HepG2 (cell line): ENCODE measurements around the gene FAM222B. TPM values are rescaled to one million over a fixed set of nuclear protein-coding genes. Genes with fewer than 3 reads are reported as not detected.
A peak's percentile ranks its signal among the peaks of the same experiment; 100 is the strongest.

ENCODE experiments used
- ATAC-seq: fragments of 200-7000 bp; cut with Tn5 transposase; 3 replicates; pipeline ENCODE4 v1.9.1; 2020; ENCODE audit warnings: mild to moderate bottlenecking, moderate library complexity
- BruUV-seq: library from RNA; stranded (reverse); fragments of 400-500 nt; replicated peaks from 2 replicates; lab custom pipeline; 2021; lab: Mats Ljungman, UMichigan
- CTCF ChIA-PET: fragments of 300-600 bp; formaldehyde crosslinking; extraction: SDS; loops from one replicate; lab custom pipeline; 2021; ENCODE audit warnings: low total read pairs, inconsistent platforms, low intra/inter-chr PET ratio; lab: Yijun Ruan, JAX
- POLR2A ChIA-PET: fragments of 350-600 bp; sonication (Branson Sonifier 250); formaldehyde crosslinking; loops from one replicate; lab custom pipeline; 2020; ENCODE audit warnings: antibody characterized with exemption, inconsistent platforms; lab: Yijun Ruan, JAX
- DNase-seq: peaks from one replicate; pipeline ENCODE4 v3.0.0-alpha.2; 2015; ENCODE audit warnings: low spot score
- FAIRE-seq: peaks from 3 replicates; lab custom pipeline; 2011; peaks lifted over from hg19 to GRCh38; lab: Jason Lieb, UNC
- H2AFZ ChIP-seq: one replicate; pipeline ENCODE4 v1.6.1; 2011; ENCODE audit warnings: low read length, inconsistent platforms
- H3K27ac ChIP-seq: fragments of 300-600 bp; 3 replicates; pipeline ENCODE4 v1.8.0; 2011; ENCODE audit warnings: mixed run types, mild to moderate bottlenecking, mixed read lengths, low read length, inconsistent platforms; ENCODE audit not compliant: insufficient read depth; ENCODE audit errors: extremely low read length
- H3K27me3 ChIP-seq, 2 experiments: fragments of 200-600 bp in 1 of 2; 2 replicates in 1 of 2; 3 replicates in 1 of 2; pipeline versions ENCODE4 v1.6.0 to v1.8.0; 2011; ENCODE audit warnings: low read length in 2 of 2, mild to moderate bottlenecking in 2 of 2, moderate library complexity in 2 of 2, inconsistent platforms in 1 of 2; ENCODE audit not compliant: insufficient read depth in 2 of 2, control insufficient read depth in 1 of 2
- H3K36me3 ChIP-seq, 2 experiments: fragments of 200-600 bp in 1 of 2; replicated peaks in 1 of 2; 2 replicates in 1 of 2; 3 replicates in 1 of 2; pipeline versions ENCODE4 v1.5.1 to v1.8.0; 2011; ENCODE audit warnings: low read length in 2 of 2, inconsistent platforms in 1 of 2; ENCODE audit not compliant: insufficient read depth in 2 of 2, control insufficient read depth in 1 of 2
- H3K4me1 ChIP-seq: 2 replicates; pipeline ENCODE4 v1.5.1; 2012; ENCODE audit warnings: low read length, inconsistent platforms; ENCODE audit not compliant: insufficient read depth
- H3K4me2 ChIP-seq: 2 replicates; pipeline ENCODE4 v1.6.0; 2011; ENCODE audit warnings: low read depth, low read length, inconsistent platforms
- H3K4me3 ChIP-seq, 3 experiments: fragments of 200-600 bp in 1 of 3; sonication (generic), shearing (Covaris generic) in 1 of 3; replicated peaks in 1 of 3; 2 replicates each; pipeline ENCODE4 v1.5.1; 2011 to 2016; ENCODE audit warnings: low read length in 3 of 3, inconsistent platforms in 2 of 3, low read depth in 2 of 3, mild to moderate bottlenecking in 2 of 3, control low read depth in 1 of 3, mixed read lengths in 1 of 3; ENCODE audit not compliant: insufficient read depth in 1 of 3
- H3K79me2 ChIP-seq: one replicate; pipeline ENCODE4 v1.6.1; 2011; ENCODE audit warnings: low read length, inconsistent platforms; ENCODE audit not compliant: insufficient read depth
- H3K9ac ChIP-seq: 2 replicates; pipeline ENCODE4 v1.6.0; 2011; ENCODE audit warnings: mild to moderate bottlenecking, low read depth, low read length, inconsistent platforms; ENCODE audit not compliant: insufficient read depth
- H3K9me3 ChIP-seq: 2 replicates; pipeline ENCODE4 v1.5.1; 2012; ENCODE audit warnings: mild to moderate bottlenecking, low read length
- H4K20me1 ChIP-seq: 2 replicates; pipeline ENCODE4 v1.6.0; 2011; ENCODE audit warnings: inconsistent platforms, mild to moderate bottlenecking, low read length, moderate library complexity; ENCODE audit not compliant: insufficient read depth
- CENPX ChIP-seq: sonication (generic); formaldehyde crosslinking; IDR thresholded peaks from 2 replicates; pipeline ENCODE4 v1.9.0; 2021; ENCODE audit warnings: mild to moderate bottlenecking, missing genetic modification reagents, moderate library complexity
- HNF4A ChIP-seq: sonication (generic); formaldehyde crosslinking; IDR thresholded peaks from 2 replicates; pipeline ENCODE4 v1.4.0; 2020; ENCODE audit warnings: missing genetic modification reagents
- HNF4G ChIP-seq, 2 experiments: sonication (generic) in 1 of 2; formaldehyde crosslinking in 1 of 2; IDR thresholded peaks; 2 replicates each; pipeline versions ENCODE4 v1.4.0 to v1.6.1; 2011 to 2020; ENCODE audit warnings: borderline replicate concordance in 2 of 2, low read depth in 2 of 2, mild to moderate bottlenecking in 2 of 2, low read length in 1 of 2, missing genetic modification reagents in 1 of 2, moderate library complexity in 1 of 2
- KLF16 ChIP-seq, 2 experiments: sonication (generic) in 1 of 2; formaldehyde crosslinking in 1 of 2; IDR thresholded peaks; 2 replicates each; pipeline versions ENCODE4 v1.6.1 to v1.8.0; 2016 to 2023; ENCODE audit warnings: missing genetic modification reagents in 2 of 2, missing compliant biosample characterization in 1 of 2
- MBNL3 ChIP-seq: fragments of 250-450 bp; sonication (Bioruptor Pico); conservative IDR thresholded peaks from 2 replicates; pipeline ENCODE4 v1.8.0; 2022; ENCODE audit warnings: mild to moderate bottlenecking, inconsistent platforms
- NFIC ChIP-seq: IDR thresholded peaks from 2 replicates; pipeline ENCODE4 v1.6.1; 2012; ENCODE audit warnings: mild to moderate bottlenecking, low read length, inconsistent platforms
- PHF21A ChIP-seq: sonication (generic); formaldehyde crosslinking; IDR thresholded peaks from 2 replicates; pipeline ENCODE4 v1.5.0; 2020; ENCODE audit warnings: mild to moderate bottlenecking, missing genetic modification reagents
- SALL1 ChIP-seq: sonication (generic); formaldehyde crosslinking; IDR thresholded peaks from 2 replicates; pipeline ENCODE4 v1.8.0; 2022; ENCODE audit warnings: mild to moderate bottlenecking, missing genetic modification reagents
- ZBTB7B ChIP-seq: sonication (generic); formaldehyde crosslinking; IDR thresholded peaks from 2 replicates; pipeline ENCODE4 v1.4.0; 2020; ENCODE audit warnings: missing genetic modification reagents
- ZNF512B ChIP-seq: sonication (generic); formaldehyde crosslinking; IDR thresholded peaks from 2 replicates; pipeline ENCODE4 v1.5.1; 2020; ENCODE audit warnings: missing genetic modification reagents, mild to moderate bottlenecking, borderline replicate concordance
- ZNF615 ChIP-seq: sonication (generic); formaldehyde crosslinking; IDR thresholded peaks from 2 replicates; pipeline ENCODE4 v1.5.0; 2020; ENCODE audit warnings: mild to moderate bottlenecking, missing genetic modification reagents, borderline replicate concordance
- ZNF687 ChIP-seq: sonication (generic); formaldehyde crosslinking; IDR thresholded peaks from 2 replicates; pipeline ENCODE4 v1.5.1; 2020; ENCODE audit warnings: mild to moderate bottlenecking, missing genetic modification reagents, moderate library complexity
- WGBS: methylation state at CpG from one replicate; pipeline ENCODE4 v1.1.6; 2017; ENCODE audit warnings: low lambda C conversion rate; 5-methylcytosine and 5-hydroxymethylcytosine counted together
- in situ Hi-C: cut with HindIII; loops from 2 replicates; pipeline ENCODE4 v1.10.0; 2017; ENCODE audit warnings: low pct_unique_long_range_greater_than_20kb; ENCODE audit not compliant: extremely low pct_ligation_motif_present
- intact Hi-C: fragments of 100-400 bp; cut with micrococcal nuclease; formaldehyde crosslinking; loops from one replicate; pipeline ENCODE4 v1.10.0; 2022; ENCODE audit not compliant: unreplicated experiment
- polyA plus RNA-seq, 8 experiments: library from polyadenylated mRNA; depleted of rRNA in 3 of 8; stranded (reverse) in 7 of 8; unstranded in 1 of 8; fragments of >200 nt; fragmentation: Illumina TruSeq in 4 of 8; extraction: Trizol in 4 of 8; gene quantifications; 2 replicates each; pipeline versions ENCODE4 v1.2.1 to v1.2.3, GENCODE V29; 2011 to 2016; ENCODE audit warnings: low read depth in 4 of 8, missing spikeins in 1 of 8, mixed read lengths in 1 of 8; ENCODE audit not compliant: insufficient read depth in 1 of 8
- total RNA-seq, 5 experiments: library from RNA; depleted of rRNA; stranded (reverse); fragments of >200 nt; fragmentation: Illumina TruSeq; extraction: Trizol; gene quantifications; 2 replicates each; pipeline ENCODE4 v1.2.3, GENCODE V29; 2016; ENCODE audit warnings: low read depth in 1 of 5

The FAM222B gene
- total and polyA plus RNA-seq, 2 of the 13 experiments (the other 11 are each of a cell fraction or from before 2014, with no cell fraction given) = 3.5 to 7.3 TPM

DNA sequence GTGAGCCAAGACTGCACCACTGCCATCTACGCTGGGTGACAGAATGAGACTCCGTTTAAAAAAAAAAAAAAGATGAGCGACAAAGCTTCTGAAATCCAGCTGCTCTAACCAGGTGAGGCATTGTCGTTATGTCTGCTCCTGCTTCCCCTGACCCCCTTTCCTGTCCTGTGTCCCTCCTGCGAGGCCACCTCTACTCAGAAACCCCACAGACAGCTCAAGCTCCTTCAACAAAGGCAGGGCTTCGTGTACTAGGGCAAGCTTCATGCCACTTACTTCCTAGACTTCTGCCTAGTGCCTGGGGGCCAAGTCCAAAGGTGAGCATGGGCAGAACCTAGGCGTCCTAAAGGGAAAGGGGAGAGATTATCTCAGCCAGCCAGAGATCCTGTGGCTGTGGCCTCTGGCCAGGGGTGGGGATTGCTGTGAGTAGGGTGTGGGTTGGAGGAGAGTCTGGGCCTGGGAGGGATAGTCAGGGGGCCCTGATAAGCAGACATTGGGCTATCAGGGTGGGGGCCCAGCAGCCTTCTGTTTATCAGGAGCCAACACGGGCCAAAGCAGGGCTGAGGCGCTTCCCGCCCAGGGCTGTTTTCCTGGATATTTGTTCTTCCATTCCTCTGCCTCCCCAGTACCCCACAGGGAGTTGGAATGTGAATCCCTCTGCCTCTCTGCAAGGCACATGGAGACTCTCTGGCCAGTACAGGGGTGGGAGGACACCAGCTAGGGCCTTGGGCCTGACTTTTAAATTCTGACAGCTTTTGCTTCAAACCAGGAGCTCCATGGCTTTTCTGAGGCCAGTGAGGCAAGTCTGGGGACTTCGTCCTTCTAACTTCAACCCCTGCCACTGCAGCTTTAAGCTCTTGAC lies 22.6 kb upstream of the FAM222B start:
- ATAC-seq = peak; percentile 74
- TF ChIP-seq PHF21A (CRISPR knock-in tag) (peak; percentile 17; the same call in 1 of the 2 replicates), KLF16 (CRISPR knock-in tag; IDR thresholded peaks at IDR 0.05) (no peak), ZNF615 (CRISPR knock-in tag) (no peak), HNF4A (CRISPR knock-in tag) (peak; percentile 82), ZNF687 (CRISPR knock-in tag) (peak; percentile 60), ZBTB7B (CRISPR knock-in tag) (peak; percentile 42; the same call in 1 of the 2 replicates), HNF4G (IDR thresholded peaks at IDR 0.05; ENCODE audit: borderline replicate concordance, low read depth, low read length) (peak; percentile 63), HNF4G (CRISPR knock-in tag; IDR thresholded peaks at IDR 0.05; ENCODE audit: borderline replicate concordance, low read depth) (no peak), SALL1 (CRISPR knock-in tag) (0 out of 2 replicates have a peak, but pooled peaks have one; percentile 24), CENPX (CRISPR knock-in tag) (no peak), NFIC (no peak), ZNF512B (CRISPR knock-in tag) (0 out of 2 replicates have a peak, but pooled peaks have one; percentile 28), MBNL3 (CRISPR knock-in tag) (no peak)

More for the DNA sequence above, 22.6 kb upstream of the FAM222B start:
- Histone ChIP-seq H2AFZ (peak overlapping the region; percentile 34), H3K4me1 (peaks cover 30% of the 10 kb centered on the region), H3K4me2 (peak overlapping the region; percentile 51), H3K4me3 (peak overlapping the region in 1 of 3 experiments; percentile 9; a peak in 1 of 6 replicates), H3K9ac (peak overlapping the region; percentile 4), H4K20me1 (no peaks in the 10 kb centered on the region), H3K9me3 (no peaks in the 10 kb centered on the region), H3K36me3 (peaks cover 5 to 6% of the 10 kb centered on the region in 2 experiments; a peak in 3 of 5 replicates), H3K79me2 (no peaks in the 10 kb centered on the region), H3K27ac (peak overlapping the region; percentile 19), H3K27me3 (no peaks in the 10 kb centered on the region)
- ChIA-PET CTCF (no interaction called here), POLR2A (interaction anchor here (0.8 to 1.5 kb wide), 4 partner anchors 11 to 57 kb away, joined by 3 to 8 read pairs (median 3); partner anchors contain the start of gene ERAL1)
- in situ Hi-C loops (no loop called here), intact Hi-C loops (no loop called here)
- FAIRE-seq (no peak), DNase-seq (peak; percentile 37)
- 60% methylated on average over 10 of the region's 11 CpGs for WGBS
- BruUV-seq = no TSS peak
